NCI-H2227 treated with DMSO at 0.1 percent for 48 hours (cell line): ENCODE results near the gene KAT2B.
"Not testable (repeated sequence)": the region's sequence is repeated elsewhere in the genome, so short reads cannot be mapped to it uniquely, and the experiment has no call there.

Experiments used
- DNase-seq: peaks from one replicate; lab custom pipeline; 2025; lab: John Stamatoyannopoulos, UW

The KAT2B gene

DNA sequence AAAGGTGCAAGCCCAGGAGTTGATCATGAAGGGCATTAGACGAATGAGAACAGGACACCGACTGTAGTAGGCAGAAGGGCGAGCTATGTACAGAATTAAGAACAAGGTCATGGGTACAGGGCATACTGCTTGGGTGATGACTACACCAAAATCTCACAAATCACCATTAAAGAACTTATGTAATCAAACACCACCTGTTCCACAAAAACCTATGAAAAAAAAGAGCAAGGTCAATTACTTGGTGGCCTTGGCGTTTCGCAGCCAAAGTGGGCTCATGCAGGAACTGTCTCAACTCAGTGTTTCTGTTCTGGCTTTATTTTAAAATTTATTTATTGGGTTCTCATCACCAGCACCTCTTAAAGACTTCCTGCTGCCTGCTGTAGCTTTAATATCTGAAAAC, 2.1 kb downstream of the KAT2B start:
- no peak for DNase-seq

DNA sequence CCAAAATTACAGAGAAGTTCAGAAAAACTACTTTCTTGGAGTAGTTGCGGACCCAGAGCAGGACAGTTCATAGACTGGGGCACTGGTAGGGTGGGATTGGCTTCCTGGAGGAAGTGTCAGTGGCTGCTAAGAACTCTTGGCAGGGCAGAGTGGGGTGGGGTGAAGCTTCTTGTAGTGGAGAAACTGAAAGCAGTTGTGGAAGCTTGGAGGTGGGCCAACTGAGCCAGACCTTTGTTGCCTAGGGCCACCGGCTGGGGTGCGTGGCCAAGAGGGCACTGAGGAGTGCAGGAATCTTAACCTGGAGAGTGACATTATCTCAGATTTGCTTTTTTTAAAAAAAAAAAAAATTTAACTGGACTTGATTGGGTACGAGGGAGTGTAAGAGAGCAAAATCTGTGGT, 3.1 kb downstream of the KAT2B start:
- no peak for DNase-seq

- no peak for DNase-seq
Observed at GRCh38 chr3:20043825-20044224, 3.6 kb downstream of the KAT2B start.

DNA sequence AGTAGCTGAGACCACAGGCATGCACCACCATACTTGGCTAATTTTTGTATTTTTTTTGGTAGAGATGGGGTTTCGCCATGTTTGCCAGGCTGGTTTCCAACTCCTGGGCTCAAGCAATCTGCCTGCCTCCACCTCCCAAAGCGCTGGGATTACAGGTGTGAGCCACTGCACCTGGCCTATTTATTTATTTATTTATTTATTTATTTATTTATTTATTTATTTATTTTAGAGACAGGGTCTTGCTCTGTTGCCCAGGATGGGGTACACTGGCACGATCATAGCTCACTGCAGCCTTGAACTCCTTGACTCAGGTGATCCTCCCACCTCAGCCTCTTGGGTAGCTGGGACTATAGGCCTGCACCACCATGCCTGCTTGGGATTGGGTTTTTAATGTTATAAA, 4.9 kb downstream of the KAT2B start:
- not testable (repeated sequence) for DNase-seq

- DNase-seq: no peak
Observed at GRCh38 chr3:20046556-20046955, 6.3 kb downstream of the KAT2B start.

DNA sequence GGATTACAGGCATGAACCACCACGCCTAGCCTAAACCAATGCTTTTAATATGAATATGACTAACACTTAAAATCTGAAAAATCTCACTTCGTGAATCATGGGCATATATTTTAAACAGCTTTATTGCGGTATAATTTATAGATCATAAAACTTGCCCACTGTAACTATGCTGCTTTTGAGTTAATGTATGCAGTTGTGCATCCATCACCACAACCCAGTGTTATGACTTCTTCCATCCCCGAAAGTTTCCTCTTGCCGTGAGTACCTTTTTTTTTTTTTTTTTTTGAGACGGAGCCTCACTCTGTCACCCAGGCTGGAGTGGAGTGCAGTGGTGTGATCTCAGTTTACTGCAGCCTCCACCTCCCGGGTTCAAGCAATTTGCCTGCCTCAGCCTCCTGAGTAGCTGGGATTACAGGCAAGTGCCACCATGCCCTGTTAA, 7.1 kb downstream of the KAT2B start:
- DNase-seq: no peak

DNA sequence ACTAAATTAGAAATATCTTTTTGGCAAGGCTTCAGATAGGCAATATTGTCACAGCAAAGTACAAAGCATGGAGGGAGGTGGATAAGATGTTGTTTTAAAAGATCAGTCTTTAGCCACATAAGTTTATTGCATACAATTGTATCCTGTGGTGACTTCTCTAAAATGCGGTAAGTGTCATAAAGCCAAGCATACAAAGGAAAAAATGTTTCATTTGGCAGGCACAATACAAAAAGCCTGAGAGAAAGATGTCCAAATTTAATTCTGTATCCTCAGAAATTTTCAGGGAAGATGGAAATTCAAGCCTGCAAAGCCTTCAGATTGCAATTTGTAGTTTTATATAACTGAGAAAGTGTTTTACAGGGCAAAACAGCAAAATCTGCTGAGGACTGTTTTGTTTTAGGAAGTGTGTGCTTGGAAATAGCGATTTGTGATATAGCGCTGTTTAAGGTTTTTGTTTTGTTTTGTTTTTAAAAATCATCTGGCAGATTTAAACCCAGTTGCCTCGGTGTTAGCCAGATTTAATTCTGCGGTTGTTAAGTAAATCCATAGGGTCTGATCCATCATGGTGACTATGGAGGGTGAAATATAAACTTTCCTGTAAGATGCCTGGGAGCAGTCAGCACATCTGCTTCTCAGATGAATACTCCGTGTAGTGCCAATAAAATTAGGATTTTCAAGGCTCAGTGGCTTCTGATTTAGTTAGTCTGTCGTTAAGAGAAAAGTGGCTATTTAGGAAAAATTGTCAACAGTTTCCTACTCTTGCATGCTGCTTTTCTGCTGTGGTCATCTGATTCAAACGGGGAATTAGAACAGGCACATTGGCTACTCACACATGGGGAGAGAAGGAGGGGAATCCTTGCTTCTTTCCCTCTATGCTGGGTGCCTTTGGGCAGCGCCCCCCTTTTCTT, 8.0 kb downstream of the KAT2B start:
- DNase-seq: no peak

- DNase-seq: no peak
Observed at GRCh38 chr3:20051123-20051806, 11.0 kb downstream of the KAT2B start.

DNA sequence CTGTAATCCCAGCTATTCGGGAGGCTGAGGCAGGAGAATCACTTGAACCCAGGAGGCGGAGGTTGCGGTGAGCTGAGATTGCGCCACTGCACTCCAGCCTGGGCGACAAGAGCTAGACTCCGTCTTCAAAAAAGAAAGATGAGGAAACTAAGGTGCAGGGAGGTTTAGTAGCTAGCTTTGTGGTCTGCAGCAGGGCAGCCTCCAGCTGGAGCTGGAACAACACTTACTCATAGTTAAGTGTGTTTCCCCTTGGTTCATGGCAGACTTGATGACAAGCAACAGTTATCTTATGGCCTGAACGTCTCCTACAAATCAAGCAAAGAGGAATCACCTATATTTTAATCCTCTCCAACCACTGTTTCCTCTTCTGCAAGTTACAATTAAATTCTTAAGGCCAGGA, 12.6 kb downstream of the KAT2B start:
- DNase-seq: no peak

GRCh38 chr3:20054549-20054987, 14.3 kb downstream of the KAT2B start:
- no peak for DNase-seq

DNA sequence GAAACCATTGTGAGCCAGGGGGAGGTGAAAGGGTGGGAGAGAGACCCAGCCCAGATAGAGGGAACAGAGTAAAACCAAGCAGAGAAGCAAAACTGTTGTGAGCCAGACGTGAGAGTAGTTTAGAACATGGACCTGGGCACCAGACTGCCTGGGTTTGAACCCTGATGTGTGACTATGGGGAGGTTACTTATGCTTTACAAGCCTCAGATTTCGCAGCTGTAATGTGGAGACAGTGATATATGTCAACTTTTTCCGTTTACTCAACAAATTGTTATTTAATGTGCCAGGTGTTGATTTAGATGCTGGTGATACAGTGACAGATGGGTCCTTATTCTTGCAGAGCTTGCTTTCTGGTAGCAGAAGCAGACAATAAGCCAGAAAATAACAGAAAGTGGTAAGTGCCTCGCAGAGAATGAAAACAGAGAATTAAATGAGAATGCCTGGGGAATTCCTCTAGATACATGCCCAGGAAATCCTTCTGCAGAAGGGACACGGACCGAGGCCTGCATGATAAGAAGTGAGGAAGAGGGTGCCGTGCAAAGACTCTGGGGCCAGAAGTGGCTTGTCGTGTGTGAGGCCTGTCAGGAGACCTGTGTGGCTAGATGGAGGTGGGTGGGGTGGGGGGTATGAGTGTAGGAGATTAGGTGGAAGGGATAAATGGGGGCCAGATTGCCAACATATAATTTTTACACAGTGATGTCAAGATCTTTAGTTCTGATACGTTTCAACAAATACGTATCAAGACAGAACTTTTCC, 15.0 kb downstream of the KAT2B start:
- no peak for DNase-seq

DNA sequence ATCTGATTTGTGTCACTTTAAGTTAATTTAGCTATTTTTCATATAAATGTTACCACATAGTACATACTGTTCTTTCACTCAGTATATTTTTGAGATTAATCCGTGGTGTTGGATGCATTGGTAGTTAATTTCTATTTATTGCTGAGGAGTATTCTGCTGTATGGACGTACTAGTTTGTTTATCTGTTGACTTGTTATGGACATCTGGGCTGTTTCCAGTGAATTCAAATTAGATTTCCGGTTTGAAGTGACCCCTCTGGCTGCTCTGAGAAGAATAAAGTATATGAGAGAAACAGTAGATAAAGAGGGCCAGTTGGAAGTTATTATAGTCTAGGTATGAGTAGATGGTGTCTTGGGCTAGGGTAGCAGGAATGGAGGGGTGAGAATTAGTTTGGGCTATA, 15.6 kb downstream of the KAT2B start:
- no peak for DNase-seq

GRCh38 chr3:20056725-20057611, 16.7 kb downstream of the KAT2B start:
- DNase-seq: no peak

- DNase-seq: no peak
Observed at GRCh38 chr3:20057612-20058180, 17.4 kb downstream of the KAT2B start.

GRCh38 chr3:20059929-20060328, 19.7 kb downstream of the KAT2B start:
- no peak for DNase-seq

- DNase-seq: no peak
Observed at GRCh38 chr3:20060974-20061685, 20.9 kb downstream of the KAT2B start.

DNA sequence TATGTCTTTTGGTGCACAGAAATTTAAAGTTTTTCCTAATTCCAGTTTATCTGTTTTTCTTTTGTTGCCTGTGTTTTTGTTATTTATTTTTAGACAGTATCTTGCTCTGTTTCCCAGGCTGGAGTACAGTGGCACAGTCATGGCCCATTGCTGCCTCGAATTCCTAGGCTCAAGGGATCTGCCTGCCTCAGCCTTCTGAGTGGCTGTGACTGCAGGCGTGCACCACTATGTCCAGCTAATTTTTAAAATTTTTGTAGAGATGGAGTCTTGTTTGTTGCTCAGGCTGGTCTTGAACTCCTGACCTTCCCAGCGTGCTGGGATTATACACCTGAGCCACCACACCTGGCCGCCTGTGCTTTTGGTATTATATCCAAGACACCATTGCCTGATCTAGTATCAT, 22.8 kb downstream of the KAT2B start:
- no peak for DNase-seq

DNA sequence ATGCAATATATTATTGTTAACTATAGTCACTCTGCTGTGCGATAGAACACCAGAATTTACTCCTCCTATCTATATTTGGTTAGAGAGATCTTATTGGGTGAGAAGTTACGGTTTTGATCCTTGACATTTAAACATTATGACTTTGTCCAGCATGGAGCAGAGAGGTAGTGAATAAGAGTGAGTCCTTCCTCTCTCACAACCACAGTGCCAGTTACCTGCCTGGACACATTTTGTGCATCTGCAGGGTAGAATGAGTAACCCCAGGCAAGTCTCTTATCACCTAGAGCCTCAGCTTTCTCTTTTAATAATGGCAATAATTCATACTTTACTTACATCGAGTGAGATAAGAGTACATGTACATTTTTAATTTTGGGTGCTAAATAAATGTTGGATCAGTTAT, 24.1 kb downstream of the KAT2B start:
- no peak for DNase-seq

DNA sequence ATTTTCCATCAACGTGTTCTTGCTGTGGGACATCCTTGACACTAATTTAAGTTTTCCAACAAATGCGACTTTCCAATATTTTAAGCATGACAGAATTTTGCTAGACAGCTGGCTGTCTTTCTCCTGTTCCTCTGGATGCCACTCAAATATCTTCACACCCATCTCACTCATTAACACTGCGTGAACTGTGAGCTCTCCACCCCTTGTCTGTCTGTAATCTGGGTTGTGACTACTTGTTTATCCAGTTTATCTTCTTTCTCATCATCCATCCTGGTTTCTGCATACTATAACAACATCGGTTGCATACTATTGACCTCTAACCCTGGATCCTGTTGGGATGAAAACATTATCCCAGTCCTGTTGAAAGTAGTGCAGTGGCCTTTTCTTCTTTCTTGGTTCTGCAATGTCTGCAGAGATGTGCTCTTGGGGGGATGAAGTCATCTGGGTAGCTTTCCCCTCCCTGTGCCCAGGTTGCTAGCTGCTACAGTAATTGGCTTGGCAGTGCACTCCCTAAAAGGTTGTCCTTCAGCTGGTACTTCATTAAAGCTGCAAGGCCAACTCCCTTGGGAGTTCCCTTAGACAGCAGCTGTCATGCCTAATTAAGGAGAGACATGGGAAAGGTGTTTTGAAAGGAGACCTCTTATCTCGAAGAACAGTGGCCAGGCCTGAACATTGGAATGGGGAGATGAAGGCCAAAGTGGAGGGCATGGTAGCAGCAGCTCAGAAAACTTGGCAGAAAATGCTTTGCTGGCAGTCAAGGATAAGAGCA, 24.7 kb downstream of the KAT2B start:
- no peak for DNase-seq

GRCh38 chr3:20066079-20066478, 25.8 kb downstream of the KAT2B start:
- no peak for DNase-seq
